ENCODE results near the gene PLEKHG7.
"Not testable (repeated sequence)": the region's sequence is repeated elsewhere in the genome, so short reads cannot be mapped to it uniquely, and the experiment has no call there.

PLEKHG7 gene, protein sequence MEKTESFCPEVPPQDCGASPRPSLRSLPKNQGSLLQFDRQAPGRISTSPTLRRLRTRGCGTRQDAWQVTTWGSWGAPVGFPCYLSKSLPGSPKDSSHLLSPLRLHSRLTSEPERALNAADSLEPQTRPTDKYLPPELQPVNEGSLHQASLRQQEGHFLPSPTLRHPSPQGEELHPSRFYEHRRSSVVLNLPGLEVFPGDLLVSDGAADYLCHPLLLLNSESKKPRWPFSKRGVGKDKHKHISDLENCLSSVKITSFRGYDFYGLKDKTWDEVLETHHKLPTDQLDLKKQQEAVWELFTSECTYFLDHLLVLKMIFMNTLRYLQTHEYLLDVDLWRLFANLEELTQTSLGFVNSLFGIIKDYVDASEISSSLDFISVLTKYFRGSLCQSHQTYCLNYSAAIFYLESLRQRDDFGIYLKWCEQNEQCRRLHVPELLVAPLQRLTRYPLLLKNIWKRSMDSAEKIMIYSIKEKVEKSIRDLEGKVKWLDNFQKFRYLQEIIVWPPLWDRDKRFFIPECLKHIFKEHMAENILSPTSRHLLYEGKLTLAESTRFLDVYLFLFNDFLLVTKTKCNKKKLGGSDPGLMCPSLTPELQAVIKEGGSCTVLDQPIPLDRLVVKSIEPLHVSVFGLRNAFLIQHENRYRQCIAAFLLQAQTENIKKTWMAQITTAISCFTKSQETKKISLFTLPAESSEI

DNA sequence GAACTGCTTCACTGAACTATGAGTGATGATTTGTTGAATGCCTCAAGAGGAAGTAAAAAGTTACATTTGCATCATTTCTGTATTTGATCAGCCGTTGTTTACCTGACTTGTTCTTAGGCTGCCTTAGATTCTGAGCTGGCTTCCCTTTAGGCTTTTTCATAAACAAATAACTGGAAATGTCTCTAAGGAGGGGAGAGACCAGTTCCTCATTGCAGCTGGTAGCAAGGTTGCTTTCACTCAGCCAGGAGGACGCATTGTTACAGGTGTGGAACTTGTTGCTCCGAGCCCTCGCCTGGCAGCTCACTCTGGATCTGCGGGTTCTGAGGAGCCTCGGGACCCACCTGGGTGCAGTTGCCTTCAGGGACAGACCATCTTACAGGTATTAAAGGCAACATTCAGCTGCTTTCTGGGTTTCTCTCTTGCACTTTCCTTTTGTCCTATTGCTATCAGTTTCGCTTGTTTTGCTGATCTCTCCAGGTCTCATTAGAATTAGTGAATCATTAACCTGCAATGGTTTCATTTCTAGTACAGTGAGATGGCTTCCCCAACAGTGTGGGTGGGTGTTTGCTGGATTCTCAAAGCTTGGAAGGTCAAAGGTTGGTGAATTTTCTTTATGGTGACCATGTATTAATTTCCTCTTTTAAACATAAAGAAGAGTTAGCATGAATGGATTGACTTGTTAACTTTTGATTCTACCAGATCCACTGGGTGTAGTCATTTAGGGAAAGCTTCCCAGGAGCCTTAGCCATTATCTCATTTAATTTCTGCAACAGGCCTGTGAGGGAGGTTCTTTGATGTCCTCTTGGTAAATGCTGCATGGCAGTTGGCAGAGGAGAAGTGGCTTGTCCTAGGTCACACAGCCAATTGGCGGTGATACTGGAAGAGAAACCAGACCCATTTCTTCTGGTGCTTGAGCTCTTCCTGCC lies at the start of gene PLEKHG7:
Gene PLEKHG7, plus strand, starts transcription at position 236 of the 926 bp plus-strand sequence. CDS start 3,643 bp downstream, outside the sequence.
- no peak for DNase-seq (ENCODE audit: low spot score)

DNA sequence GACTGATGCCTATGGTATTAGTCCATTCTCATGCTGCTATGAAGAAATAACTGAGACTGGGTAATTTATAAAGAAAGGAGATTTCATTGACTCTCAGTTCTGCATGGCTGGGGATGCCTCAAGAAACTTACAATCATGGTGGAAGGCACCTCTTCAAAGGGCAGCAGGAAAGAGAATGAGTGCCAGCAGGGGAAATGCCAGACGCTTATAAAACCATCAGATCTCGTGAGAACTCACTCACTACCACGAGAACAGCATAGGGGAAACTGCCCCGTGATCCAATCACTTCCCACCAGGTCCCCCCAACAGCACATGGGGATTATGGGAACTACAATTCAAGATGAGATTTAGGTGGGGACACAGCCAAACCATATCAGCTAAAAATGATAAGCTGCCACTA lies 48.5 kb upstream of the PLEKHG7 start:
- DNase-seq (ENCODE audit: low spot score), result not testable (repeated sequence)

DNA sequence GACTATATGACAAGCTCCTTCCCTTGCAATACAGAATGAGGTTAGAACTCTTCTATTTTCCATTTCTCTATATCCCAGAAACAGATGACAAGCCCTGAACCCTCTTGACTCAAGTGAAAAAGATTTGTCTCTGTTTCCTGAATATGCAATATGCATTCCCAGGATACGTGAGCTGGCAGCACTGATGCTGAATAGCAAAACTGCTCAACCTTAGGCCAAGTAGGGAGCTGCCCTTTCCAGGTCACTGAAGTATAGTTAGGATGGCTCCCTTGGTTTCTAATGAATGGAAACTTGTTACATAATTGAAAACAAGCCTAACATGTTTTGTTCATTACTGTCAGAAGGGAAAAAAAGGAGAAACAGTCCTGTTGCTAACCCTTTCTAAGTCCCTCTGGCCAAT lies 47.9 kb upstream of the PLEKHG7 start:
- DNase-seq (ENCODE audit: low spot score), result no peak

DNA sequence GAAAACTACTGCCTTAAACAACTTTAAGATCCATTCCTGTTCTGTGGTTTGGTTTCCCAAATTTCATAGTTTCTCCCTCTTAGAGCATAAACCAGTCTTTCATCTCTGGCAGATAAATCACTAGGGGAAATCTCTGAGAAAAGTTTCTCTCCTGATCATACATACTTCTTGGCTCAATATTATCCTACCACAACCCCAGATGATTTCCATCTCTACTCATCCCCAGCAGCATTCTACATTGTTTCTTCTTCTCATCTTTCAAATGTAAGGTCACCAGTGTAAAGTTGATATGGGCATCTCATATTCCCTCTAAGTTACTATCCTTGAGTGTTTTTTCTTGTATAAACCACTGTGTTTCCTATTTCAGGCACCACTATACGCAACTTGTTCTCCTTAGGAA lies 45.9 kb upstream of the PLEKHG7 start:
- no peak for DNase-seq (ENCODE audit: low spot score)

DNA sequence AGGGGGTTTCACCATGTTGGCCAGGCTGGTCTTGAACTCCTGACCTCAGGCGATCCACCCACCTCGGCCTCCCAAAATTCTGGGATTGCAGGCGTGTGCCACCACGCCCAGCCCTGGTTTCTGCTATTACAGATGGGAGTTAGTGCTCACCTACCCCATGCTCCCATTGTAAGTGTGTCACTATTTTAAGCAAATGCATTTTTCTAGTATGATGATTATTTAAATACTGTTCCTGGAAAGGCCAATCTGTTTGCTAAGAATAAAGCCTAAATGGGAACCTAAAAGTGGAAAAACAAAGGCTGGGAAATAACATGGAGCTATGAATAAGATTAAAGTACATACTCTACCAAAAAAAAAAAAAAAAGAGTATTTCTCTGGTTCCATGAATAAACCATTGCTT lies 45.0 kb upstream of the PLEKHG7 start:
- no peak for DNase-seq (ENCODE audit: low spot score)

DNA sequence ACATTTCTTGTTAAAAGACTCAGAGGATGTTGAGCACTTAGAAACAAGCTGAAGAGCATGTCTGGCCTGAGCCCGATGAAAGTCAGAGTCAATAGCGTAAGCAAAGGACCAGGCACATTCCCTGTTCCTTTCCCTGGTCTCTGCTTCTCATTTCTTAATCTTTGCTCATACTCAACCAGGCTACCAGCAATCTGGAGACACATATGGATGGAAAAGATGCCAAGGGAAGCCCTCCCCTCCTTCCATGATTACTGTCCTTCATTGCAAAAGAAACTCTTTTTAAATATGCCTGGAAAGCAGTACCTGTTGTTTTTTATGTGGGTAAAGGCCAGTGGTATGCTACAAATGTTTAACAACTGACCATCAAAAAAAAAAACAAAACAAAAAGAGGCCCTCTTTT lies 44.2 kb upstream of the PLEKHG7 start:
- DNase-seq (ENCODE audit: low spot score), result no peak

DNA sequence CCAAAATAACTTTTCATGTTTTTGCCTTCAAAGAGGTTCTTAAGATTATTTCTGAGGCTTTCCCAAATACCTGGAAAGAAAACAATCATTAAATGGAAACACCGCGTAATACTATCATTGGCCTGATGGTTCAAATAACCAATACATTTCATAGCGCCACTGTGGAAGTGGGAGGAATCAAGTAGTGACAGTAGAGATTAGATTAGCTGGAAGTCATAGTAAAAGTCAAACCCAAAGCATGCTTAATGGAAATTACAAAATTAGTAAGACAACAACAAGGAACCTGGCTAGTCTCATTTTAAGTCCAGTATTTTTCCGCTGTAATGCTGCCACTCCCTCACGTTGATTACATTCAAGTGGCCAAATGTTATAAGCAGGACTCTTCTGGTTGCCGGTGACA lies 41.5 kb upstream of the PLEKHG7 start:
- no peak for DNase-seq (ENCODE audit: low spot score)

DNA sequence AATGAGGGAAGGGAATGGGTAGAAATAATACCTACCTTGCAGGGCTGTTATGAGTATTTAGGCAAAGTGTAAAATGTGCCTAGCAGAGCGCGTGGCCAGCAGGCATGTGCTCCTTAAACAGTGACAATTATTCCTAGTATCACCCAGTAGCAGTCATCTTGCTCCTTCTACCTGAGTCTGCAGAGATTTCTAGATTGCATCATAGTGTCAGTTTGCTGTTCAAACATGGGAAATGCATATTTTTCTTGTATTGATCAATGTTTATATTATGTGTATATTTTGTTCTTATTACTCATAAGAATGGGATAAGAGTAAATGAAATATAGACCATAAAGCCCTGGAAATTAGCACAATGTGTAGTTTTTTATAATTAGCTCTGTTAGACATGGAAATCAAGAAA lies 37.3 kb upstream of the PLEKHG7 start:
- no peak for DNase-seq (ENCODE audit: low spot score)

DNA sequence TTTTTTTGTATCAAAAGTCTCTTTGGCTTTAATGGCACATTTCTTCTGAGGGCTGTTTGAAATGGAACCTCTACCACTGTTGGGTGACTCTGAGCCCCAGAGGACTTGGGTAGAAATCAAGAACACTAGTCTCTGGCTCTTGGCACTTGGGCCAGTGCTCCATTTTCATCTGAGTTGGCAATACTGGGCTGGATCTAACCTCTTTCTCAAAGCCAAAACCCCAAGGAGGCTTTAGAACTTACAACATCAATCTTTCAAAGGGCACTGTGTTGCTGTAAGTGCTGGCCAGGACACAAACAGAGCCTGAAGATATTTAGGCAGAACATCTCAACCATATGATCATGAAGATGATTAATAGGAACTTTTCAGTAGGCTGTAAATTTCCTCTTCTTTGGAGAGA lies 34.0 kb upstream of the PLEKHG7 start:
- no peak for DNase-seq (ENCODE audit: low spot score)

DNA sequence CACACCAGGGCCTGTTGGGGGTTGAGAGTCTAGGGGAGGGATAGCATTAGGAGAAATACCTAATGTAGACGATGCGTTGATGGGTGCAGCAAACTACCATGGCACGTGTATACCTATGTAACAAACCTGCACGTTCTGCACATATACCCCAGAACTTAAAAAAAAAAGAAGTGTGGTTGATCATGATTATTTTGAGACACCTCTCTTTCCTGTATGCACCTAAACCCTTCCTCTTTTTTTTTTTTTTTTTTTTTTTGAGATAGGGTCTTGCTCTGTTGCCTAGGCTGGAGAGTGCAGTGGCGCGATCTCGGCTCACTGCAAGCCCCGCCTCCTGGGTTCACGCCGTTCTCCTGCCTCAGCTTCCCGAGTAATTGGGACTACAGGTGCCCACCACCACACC lies 31.3 kb upstream of the PLEKHG7 start:
- DNase-seq (ENCODE audit: low spot score), result not testable (repeated sequence)

DNA sequence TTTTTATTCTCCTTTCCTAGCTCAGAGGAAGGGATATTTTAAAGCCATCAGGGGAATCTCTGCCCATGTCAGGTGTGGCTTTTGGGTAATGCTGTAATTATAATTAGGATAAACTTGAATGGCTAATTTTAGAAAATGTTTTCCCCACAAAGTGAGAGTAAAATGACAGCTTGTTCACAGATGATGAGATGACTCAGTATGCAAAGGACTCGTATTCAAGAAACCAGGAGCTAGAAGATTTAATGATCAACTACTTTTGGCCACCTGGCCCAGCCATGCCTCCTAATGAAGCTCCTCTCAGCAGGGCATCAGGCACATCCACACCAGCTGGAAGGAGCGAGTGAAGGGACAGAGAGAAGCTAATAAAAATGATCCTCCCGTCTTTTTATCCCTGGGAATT lies 29.0 kb upstream of the PLEKHG7 start:
- no peak for DNase-seq (ENCODE audit: low spot score)

DNA sequence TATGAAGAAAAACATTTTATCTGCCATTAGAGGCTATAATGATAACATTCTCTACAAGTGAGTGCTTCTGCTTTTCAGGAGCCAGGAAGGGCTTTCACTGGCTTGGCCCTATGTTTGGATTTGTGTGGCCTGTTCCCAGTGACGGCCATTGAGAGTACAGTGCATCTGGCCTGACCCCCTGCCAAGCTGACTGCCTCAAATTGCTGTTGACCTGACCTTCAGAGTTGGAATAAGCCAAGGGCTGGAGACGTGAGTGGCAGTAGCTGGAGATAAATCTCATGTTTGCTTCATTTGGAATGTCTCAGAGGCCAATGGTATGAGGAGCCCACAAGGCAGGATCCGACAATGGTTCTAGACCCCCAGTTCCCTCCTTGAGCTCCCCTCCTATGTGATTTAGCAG lies 28.3 kb upstream of the PLEKHG7 start:
- DNase-seq (ENCODE audit: low spot score), result no peak

DNA sequence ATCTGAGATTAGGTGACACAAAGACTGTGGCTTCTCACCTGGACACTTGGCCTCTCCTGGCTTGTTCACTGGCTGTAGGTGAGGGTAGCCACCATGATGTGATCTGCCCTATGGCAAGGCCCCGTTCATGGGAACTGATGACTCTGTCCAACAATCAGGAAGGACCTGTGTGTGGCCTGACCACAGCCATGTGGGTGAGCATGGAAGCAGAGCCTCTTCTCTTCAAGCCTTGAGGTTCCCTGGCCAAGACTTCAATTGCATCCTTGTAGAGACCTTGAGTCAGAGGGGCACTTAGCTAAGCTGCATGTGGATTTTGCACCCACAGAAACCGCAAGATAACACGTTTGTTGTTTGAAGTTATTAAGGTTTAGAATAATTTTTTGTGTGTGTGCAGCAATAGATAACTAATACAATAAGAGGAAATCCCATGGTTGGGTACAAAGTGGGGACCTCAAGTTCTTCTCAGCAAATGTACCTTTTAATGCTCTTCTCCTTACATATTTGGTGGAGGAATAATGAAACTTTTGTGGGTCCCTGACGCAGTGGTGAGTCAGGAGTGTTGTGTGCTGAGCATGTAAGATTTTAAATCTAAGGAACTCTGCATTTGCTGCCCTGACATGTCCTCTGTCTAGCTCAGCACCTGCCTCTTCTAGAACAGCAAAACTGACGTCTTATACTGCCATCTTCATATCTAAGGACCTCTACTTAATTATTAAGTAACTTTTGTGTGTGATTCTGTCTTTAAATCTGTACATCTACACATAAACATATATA lies 27.5 kb upstream of the PLEKHG7 start:
- DNase-seq (ENCODE audit: low spot score), result no peak

DNA sequence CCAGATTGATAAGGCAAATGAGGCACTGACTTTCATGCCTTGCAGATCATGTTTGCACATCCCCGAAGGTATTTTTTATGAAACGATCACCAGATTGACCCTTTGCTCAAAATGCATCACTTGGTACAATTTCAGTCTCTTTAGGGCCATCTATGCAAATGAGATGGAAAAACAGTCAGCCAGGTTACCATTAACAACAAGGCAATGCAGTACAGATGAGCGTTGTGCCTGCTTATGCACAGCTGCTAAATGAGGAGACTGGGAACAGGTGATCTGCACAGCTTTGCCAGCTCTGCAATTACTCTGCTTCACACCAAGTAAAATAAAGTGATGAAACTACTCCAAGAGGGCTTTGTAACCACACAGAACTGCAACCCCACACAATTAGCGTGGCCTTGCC lies 26.1 kb upstream of the PLEKHG7 start:
- DNase-seq (ENCODE audit: low spot score), result no peak

DNA sequence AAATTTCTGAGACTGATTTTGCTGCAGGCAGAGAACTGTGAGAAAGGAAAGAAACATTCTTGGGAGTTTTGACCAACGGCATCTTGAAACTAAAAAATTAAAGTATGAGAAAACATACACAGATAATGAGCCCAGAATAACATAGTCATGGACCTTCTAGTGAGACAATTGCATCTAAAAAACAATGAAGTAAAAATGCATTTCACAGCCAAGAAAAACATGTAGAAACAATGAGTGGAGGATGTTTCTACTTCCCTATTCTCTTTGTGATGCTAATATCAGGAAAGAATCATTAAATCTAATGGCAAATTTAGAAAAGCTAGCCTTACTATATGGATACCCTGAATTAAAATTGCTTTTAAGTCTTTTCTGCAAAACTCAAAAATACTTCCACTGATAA lies 12.2 kb upstream of the PLEKHG7 start:
- DNase-seq (ENCODE audit: low spot score), result no peak

DNA sequence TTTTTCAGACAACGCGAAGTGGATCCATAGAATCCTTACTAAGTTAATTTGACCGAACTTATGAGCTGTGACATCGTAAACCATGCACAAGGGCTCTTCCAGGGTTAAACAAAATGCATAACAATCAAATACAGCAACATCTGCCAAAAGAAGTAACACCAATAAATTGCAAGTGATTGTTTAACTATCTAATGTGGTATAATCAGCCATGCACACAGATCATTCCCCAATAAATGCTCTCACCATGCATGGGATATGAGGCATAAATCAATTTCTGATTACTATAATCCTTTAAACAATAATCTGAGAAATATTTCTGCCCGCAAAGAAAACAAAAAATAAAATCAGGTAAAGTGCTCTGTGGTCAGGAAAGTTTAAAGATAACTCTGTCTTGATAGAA lies 7.7 kb upstream of the PLEKHG7 start:
- DNase-seq (ENCODE audit: low spot score), result no peak

DNA sequence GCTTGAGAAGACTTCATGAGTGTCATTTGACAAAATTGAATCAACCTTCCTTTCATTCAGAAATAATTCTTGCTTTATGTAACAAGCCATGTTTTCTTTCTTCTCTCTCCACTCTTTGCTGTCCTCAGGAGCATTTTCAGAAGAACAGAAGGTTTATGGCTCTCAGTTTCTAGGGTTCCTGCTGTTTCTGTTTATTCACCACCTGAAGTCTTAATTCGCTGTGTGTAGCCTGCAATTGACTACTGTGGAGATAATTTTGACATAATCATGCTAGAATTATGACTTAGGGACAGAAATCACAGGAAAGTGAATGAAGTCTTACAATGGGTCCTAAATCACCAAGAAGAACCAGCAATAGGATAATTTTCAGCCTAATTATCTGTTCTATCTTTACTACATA lies 7.2 kb upstream of the PLEKHG7 start:
- no peak for DNase-seq (ENCODE audit: low spot score)

DNA sequence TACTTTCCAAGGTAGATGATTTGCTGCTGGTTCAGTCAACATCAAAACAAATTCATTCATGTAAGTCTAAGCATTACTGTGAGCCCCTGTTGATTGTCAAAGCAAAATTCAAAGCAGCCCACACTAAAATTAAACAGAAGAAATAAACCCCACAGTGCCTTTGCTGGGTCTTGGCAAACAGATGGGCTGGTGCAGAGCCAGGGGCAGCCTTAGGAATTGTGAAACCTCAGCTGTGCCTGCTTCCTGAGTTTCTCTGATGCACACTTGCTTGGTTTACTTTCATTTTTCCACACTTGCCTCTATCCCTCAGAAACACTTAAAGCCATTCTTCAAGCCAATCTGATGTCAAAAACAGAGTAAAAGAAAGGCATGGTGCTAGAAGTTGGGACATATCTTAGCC lies 6.6 kb upstream of the PLEKHG7 start:
- DNase-seq (ENCODE audit: low spot score), result no peak

DNA sequence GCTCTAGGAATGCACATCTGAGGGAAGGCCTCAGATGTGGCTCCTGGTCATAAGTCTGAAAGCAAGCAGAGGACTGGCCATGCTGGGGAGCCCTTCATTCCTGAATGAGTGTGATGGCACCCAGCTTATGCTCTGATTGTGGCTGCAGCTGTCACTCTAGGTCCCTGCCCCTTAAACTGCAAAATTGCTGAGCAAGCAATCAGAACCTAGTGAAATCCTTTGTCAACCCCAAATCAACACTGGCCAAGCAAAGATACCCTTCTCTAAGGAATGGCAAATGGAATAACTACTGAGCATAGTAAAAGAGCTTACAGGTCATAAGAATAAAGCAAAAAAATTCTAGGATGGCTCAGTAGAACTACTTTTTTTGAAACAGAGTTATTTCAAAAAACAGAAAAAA lies 4.3 kb upstream of the PLEKHG7 start:
- DNase-seq (ENCODE audit: low spot score), result no peak

DNA sequence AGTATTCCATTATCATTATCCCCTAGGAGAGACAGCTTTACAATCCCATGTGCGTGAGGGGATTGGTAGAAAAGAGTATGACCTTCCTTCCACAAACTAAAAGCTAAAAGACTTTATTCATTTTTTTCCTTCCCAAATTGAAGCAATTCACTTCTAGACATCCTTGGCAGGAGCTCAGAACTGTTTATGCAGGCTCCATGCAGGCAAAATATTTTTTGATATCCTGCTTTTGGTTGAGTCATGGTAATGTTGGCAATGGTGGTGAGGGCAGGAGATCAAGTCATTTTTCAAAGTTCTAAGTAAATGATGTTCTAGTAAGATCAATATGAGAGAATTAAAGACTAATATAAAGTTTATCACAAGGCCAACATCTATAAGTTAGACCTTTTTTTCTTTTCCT lies 1.3 kb upstream of the PLEKHG7 start:
- DNase-seq (ENCODE audit: low spot score), result no peak

DNA sequence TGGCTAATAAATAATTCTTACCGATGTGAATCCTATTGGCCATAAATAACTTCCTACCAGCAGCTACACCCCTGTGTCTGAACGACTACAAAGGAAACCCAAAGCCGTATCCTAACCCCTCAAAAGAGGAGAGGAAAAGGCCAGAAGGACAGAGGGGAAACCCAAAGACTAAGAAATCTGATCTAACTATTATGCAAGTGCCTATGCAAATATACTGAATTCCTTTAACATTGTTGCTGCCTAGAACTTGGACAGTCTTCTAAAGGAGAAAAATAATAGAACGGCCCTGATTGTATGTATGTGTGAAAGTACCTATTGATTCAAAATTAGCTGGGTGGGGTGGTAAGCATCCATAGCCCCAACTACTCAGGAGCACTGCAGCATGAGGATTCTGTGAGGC lies 997 bp downstream of the PLEKHG7 start:
- DNase-seq (ENCODE audit: low spot score), result no peak

DNA sequence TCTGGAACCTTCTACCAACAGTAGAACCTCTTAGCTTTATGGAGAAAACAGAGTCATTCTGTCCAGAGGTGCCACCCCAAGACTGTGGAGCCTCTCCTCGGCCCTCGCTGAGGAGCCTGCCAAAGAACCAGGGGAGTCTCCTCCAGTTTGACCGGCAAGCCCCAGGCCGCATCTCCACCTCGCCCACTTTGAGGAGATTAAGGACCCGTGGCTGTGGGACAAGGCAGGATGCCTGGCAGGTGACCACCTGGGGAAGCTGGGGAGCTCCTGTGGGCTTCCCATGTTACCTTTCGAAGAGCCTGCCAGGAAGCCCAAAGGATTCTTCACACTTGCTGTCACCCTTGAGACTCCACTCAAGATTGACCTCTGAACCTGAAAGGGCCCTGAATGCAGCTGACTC lies 3.8 kb downstream of the PLEKHG7 start:
- no peak for DNase-seq (ENCODE audit: low spot score)
